ENCODE results near the gene L3MBTL4.
"Not testable (repeated sequence)": the region's sequence is repeated elsewhere in the genome, so short reads cannot be mapped to it uniquely, and the experiment has no call there.

L3MBTL4 gene

DNA sequence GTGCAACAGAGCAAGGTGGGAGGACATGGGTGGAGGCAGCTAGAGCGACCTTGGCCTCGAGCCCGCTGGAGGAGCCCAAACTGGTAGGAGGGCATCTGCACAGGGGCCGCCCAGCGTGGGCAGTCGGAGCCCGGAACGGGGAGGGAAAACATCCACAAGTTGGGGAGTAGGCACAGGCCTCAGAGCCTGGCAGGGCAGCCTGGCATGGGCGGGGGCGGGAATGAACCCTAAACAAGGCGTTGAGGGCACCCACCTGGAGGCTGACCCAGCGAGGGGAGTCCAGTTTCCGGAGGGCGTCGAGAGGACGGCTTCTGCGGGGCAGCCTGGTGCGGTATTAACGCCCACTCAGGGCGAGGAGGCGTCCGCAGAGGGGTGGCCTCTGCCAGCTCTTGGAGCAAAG is 129.9 kb downstream of the L3MBTL4 start:
- Histone ChIP-seq H3K9me3 (ENCODE audit: control insufficient read depth, insufficient read depth, low read length) (no peaks in the 10 kb centered on the region), H3K4me3 (ENCODE audit: low read depth, low read length) (no peak overlapping the region), H3K36me3 (ENCODE audit: control insufficient read depth, insufficient read depth, low read length) (no peaks in the 10 kb centered on the region), H3K27me3 (ENCODE audit: control insufficient read depth, insufficient read depth, low read length) (no peaks in the 10 kb centered on the region), H3K9ac (ENCODE audit: low read depth, low read length) (no peak overlapping the region), H3K4me1 (ENCODE audit: control insufficient read depth, insufficient read depth, low read length) (peaks cover 5% of the 10 kb centered on the region)

DNA sequence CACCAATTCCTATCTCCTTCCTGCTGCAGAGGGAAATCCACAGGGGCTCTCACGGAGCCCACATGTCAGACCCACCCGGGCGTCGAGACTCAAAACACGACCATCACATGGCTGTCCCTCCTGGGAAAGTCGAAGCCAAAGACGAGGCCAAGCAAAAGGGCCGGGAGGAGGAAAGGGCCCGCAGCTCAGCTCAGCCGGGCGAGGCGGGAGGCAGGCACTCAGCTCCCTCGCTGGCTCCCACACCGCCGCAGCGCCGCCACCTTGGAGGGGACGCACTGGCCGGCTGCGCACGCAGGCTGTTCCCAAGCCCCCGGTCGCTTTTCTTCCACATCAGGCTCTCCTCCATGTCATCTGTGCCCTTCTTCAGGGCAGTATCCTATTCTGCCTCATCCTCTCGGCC is 130.4 kb downstream of the L3MBTL4 start:
- no peaks in the 10 kb centered on the region for H3K36me3 ChIP-seq (ENCODE audit: control insufficient read depth, insufficient read depth, low read length)
- no peaks in the 10 kb centered on the region for H3K27me3 ChIP-seq (ENCODE audit: control insufficient read depth, insufficient read depth, low read length)
- H3K4me3 ChIP-seq (ENCODE audit: low read depth, low read length), result no peak overlapping the region
- H3K4me1 ChIP-seq (ENCODE audit: control insufficient read depth, insufficient read depth, low read length), result peaks cover 5% of the 10 kb centered on the region
- no peaks in the 10 kb centered on the region for H3K9me3 ChIP-seq (ENCODE audit: control insufficient read depth, insufficient read depth, low read length)
- no peak overlapping the region for H3K9ac ChIP-seq (ENCODE audit: low read depth, low read length)

DNA sequence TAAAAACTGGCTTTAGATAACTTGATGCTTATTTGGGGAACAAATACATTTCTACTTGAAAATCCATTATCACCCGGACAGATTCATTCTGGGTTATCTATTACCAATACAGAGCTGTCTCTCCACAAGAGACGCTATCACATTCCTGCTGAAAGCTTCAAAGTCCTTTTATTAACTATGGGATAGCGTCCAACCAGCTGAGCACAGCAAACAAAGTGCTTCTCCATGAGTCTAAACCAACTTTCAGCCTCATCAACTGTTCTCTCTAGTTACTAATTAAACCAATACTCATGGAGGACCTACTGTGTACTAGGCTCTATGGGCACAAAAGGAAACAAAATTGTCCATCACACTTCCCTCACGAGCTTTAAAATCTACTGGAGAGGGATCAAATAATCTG is 132.8 kb downstream of the L3MBTL4 start:
- no peaks in the 10 kb centered on the region for H3K36me3 ChIP-seq (ENCODE audit: control insufficient read depth, insufficient read depth, low read length)
- no peak overlapping the region for H3K9ac ChIP-seq (ENCODE audit: low read depth, low read length)
- H3K4me1 ChIP-seq (ENCODE audit: control insufficient read depth, insufficient read depth, low read length), result peaks cover 3% of the 10 kb centered on the region
- H3K9me3 ChIP-seq (ENCODE audit: control insufficient read depth, insufficient read depth, low read length), result no peaks in the 10 kb centered on the region
- H3K4me3 ChIP-seq (ENCODE audit: low read depth, low read length), result no peak overlapping the region
- H3K27me3 ChIP-seq (ENCODE audit: control insufficient read depth, insufficient read depth, low read length), result no peaks in the 10 kb centered on the region

DNA sequence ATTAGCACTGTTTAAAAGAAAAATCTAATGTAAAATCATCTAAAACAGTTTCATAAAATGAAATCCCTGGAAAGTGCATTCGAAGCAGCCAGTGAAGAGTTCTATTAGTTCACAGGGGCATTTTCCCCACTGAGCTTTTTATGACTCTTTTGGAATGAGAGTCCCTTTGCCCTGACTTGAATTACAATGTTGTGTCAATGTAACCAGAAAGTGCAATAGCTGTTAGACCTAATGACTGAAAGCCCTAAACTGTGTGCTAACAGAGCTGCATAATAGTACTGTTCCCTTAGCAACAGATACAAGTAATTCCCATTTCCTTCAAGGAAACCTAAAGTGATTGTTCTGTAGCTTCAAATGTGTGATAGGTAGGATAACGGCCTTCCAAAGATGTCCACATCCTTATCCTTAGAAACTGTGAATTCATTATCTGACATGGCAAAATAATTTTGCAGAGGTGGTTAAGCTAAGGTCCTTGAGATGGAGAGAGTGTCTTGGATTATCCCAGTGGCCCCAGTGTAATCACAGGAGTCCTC is 134.4 kb downstream of the L3MBTL4 start:
- no peaks in the 10 kb centered on the region for H3K4me1 ChIP-seq (ENCODE audit: control insufficient read depth, insufficient read depth, low read length)
- no peak overlapping the region for H3K4me3 ChIP-seq (ENCODE audit: low read depth, low read length)
- H3K27me3 ChIP-seq (ENCODE audit: control insufficient read depth, insufficient read depth, low read length), result no peaks in the 10 kb centered on the region
- H3K9me3 ChIP-seq (ENCODE audit: control insufficient read depth, insufficient read depth, low read length), result no peaks in the 10 kb centered on the region
- H3K36me3 ChIP-seq (ENCODE audit: control insufficient read depth, insufficient read depth, low read length), result no peaks in the 10 kb centered on the region
- H3K9ac ChIP-seq (ENCODE audit: low read depth, low read length), result no peak overlapping the region

DNA sequence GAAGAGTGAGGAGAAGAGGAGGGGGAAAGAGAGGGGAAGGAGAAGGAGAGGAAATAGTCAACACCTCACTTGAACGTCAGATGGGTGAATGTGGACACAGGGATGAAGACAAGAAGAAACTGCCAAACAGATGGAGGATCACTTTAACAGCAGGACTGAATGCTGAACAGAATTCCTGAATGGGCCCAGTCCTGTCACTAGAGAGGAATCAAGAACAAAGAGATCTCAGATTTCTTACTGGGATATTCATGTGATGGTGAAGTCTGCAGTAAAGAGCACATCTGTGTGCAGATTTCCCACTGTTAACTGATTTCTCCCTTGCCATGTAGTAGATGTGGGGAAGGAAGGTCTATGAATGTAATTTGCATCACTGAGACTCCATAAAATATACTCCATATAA is 135.4 kb downstream of the L3MBTL4 start:
- H3K27me3 ChIP-seq (ENCODE audit: control insufficient read depth, insufficient read depth, low read length), result no peaks in the 10 kb centered on the region
- no peak overlapping the region for H3K9ac ChIP-seq (ENCODE audit: low read depth, low read length)
- H3K36me3 ChIP-seq (ENCODE audit: control insufficient read depth, insufficient read depth, low read length), result no peaks in the 10 kb centered on the region
- H3K9me3 ChIP-seq (ENCODE audit: control insufficient read depth, insufficient read depth, low read length), result no peaks in the 10 kb centered on the region
- no peaks in the 10 kb centered on the region for H3K4me1 ChIP-seq (ENCODE audit: control insufficient read depth, insufficient read depth, low read length)
- H3K4me3 ChIP-seq (ENCODE audit: low read depth, low read length), result no peak overlapping the region

DNA sequence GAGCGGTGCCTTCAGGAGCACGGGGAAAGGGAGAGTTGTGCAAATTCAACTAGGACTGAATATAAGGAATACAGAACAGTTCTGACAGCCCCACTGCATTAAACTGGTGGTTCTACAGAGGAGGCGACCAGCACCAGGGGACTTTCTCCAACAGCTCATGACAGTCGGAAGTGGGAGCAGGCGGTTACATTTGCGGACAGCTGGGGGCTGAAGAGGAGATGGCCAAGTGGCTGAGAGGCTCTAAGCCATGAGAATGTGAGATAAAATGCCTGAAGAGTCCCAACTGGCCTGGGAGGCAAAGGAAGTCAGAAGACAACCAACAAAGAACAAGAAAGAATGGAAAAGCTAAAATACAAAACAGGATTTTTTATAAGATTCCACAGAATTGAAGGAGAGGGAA is 141.3 kb downstream of the L3MBTL4 start:
- Histone ChIP-seq H3K9me3 (ENCODE audit: control insufficient read depth, insufficient read depth, low read length) (no peaks in the 10 kb centered on the region), H3K9ac (ENCODE audit: low read depth, low read length) (no peak overlapping the region), H3K36me3 (ENCODE audit: control insufficient read depth, insufficient read depth, low read length) (no peaks in the 10 kb centered on the region), H3K4me3 (ENCODE audit: low read depth, low read length) (no peak overlapping the region), H3K4me1 (ENCODE audit: control insufficient read depth, insufficient read depth, low read length) (no peaks in the 10 kb centered on the region), H3K27me3 (ENCODE audit: control insufficient read depth, insufficient read depth, low read length) (peaks cover 7% of the 10 kb centered on the region)

DNA sequence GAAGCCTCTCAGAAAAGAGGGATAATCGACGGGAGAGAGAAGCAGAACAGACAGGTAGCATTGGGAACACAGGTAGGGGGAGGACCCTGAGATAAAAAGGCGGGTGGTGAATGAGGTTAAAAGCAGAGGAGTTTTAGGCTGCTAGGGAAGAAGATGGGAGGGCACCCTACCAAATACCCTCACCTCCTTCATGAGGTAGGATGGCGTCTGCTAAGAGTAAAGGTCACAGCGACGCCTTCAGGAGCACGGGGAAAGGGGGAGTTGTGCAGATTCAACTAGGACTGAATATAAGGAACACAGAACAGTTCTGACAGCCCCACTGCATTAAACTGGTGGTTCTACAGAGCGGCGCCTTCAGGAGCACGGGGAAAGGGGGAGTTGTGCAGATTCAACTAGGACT is 142.6 kb downstream of the L3MBTL4 start:
- H3K9me3 ChIP-seq (ENCODE audit: control insufficient read depth, insufficient read depth, low read length); H3K36me3 ChIP-seq (ENCODE audit: control insufficient read depth, insufficient read depth, low read length); H3K4me1 ChIP-seq (ENCODE audit: control insufficient read depth, insufficient read depth, low read length); H3K9ac ChIP-seq (ENCODE audit: low read depth, low read length); H3K27me3 ChIP-seq (ENCODE audit: control insufficient read depth, insufficient read depth, low read length): not testable (repeated sequence)
- H3K4me3 ChIP-seq (ENCODE audit: low read depth, low read length), result peak overlapping the region; percentile 41

DNA sequence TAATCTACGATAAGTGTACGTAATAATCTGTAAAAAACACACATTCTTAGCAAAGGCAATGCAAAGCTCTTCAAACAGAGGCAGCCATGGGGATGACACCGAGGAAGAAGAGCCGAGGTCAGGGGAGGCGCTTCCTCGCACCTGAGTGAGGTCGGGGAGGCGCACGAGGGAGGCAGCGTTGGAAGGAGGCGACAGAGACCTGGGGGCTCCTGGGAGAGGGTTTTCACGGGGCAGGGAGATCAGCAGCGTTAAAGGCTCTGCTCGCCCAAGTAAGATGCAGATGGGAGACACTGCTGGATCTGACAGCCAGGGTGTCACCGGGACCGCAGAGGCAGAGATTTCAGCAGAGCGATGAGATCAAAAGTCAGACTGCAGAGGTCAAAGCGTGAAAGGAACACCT is 143.1 kb downstream of the L3MBTL4 start:
- Histone ChIP-seq H3K9ac (ENCODE audit: low read depth, low read length) (no peak overlapping the region), H3K27me3 (ENCODE audit: control insufficient read depth, insufficient read depth, low read length) (peaks cover 7% of the 10 kb centered on the region), H3K9me3 (ENCODE audit: control insufficient read depth, insufficient read depth, low read length) (no peaks in the 10 kb centered on the region), H3K4me1 (ENCODE audit: control insufficient read depth, insufficient read depth, low read length) (no peaks in the 10 kb centered on the region), H3K4me3 (ENCODE audit: low read depth, low read length) (peak overlapping the region; percentile 41), H3K36me3 (ENCODE audit: control insufficient read depth, insufficient read depth, low read length) (no peaks in the 10 kb centered on the region)

DNA sequence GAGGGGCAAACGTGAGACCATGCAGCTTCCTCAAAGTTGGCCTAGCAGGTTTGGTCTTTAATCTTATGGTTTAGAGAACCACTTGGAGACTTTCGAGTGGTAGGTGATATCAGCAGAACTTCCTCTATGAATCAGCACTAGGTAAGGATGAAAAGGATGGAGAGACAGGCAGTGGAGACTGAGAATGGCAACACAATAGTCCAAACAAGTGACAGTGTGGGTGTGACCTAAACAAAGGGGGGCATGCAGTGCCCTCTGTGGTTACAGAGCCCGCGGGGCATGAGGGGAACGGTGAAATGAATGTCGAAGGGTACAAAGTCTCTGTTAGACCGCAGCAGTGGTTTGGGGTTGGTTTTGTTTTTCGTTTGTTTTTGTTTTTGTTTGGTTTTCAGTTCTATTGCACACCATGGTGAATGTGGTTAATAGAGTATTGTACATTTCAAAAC is 143.9 kb downstream of the L3MBTL4 start:
- H3K36me3 ChIP-seq (ENCODE audit: control insufficient read depth, insufficient read depth, low read length), result no peaks in the 10 kb centered on the region
- H3K9me3 ChIP-seq (ENCODE audit: control insufficient read depth, insufficient read depth, low read length), result no peaks in the 10 kb centered on the region
- H3K4me3 ChIP-seq (ENCODE audit: low read depth, low read length), result no peak overlapping the region
- H3K4me1 ChIP-seq (ENCODE audit: control insufficient read depth, insufficient read depth, low read length), result no peaks in the 10 kb centered on the region
- H3K9ac ChIP-seq (ENCODE audit: low read depth, low read length), result no peak overlapping the region
- H3K27me3 ChIP-seq (ENCODE audit: control insufficient read depth, insufficient read depth, low read length), result peaks cover 7% of the 10 kb centered on the region

DNA sequence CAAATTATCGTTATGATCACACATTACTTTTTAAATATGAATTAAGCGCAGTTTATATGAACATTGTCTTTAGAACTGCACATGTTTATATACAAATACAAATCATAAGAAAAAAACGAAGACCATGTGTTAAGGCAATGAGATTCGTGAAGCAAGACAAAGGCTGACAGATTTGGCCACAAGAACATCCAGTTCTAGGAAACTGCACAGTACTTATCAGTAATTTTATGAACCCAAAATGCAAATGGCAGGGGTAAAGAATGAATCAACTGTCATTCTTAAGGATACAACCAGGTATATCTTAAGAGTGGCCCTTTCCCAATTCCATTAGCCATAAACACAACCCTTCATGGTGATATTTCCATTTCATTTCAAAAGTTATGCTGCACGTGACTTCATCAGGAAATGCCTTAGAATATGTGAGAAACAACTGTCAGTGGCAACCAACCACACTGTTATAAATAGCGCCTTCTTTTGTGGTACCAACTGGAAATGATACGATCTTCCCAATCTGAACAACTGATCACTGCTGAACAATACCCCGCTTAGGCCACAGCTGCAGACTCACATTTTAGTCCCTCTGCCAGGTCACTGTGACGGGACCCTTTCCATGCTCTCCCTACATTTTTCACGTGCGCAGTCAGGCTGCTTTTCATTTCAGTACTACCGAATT is 144.9 kb downstream of the L3MBTL4 start:
- H3K36me3 ChIP-seq (ENCODE audit: control insufficient read depth, insufficient read depth, low read length), result no peaks in the 10 kb centered on the region
- peaks cover 7% of the 10 kb centered on the region for H3K27me3 ChIP-seq (ENCODE audit: control insufficient read depth, insufficient read depth, low read length)
- H3K9me3 ChIP-seq (ENCODE audit: control insufficient read depth, insufficient read depth, low read length), result no peaks in the 10 kb centered on the region
- H3K9ac ChIP-seq (ENCODE audit: low read depth, low read length), result no peak overlapping the region
- H3K4me3 ChIP-seq (ENCODE audit: low read depth, low read length), result no peak overlapping the region
- H3K4me1 ChIP-seq (ENCODE audit: control insufficient read depth, insufficient read depth, low read length), result no peaks in the 10 kb centered on the region

DNA sequence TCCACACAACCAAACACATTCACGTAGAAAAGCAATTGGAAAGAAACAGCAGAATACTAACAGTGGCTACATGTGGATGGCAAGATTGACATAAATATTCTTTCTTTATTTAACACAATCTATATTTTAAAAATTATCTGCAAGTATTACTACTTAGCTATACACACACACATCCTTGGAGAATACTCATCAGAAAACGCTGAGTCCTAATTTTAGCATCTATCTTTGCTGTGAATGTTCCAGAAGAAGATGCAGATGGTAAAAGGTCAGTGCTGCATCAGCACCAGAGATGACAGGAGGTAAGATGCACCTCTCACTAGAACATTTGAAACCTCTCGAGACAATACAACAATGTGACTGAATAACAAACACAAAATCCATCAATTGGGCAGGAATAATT is 148.5 kb downstream of the L3MBTL4 start:
- no peaks in the 10 kb centered on the region for H3K36me3 ChIP-seq (ENCODE audit: control insufficient read depth, insufficient read depth, low read length)
- no peaks in the 10 kb centered on the region for H3K9me3 ChIP-seq (ENCODE audit: control insufficient read depth, insufficient read depth, low read length)
- H3K9ac ChIP-seq (ENCODE audit: low read depth, low read length), result no peak overlapping the region
- H3K4me3 ChIP-seq (ENCODE audit: low read depth, low read length), result no peak overlapping the region
- peaks cover under 1% of the 10 kb centered on the region for H3K27me3 ChIP-seq (ENCODE audit: control insufficient read depth, insufficient read depth, low read length)
- H3K4me1 ChIP-seq (ENCODE audit: control insufficient read depth, insufficient read depth, low read length), result no peaks in the 10 kb centered on the region

DNA sequence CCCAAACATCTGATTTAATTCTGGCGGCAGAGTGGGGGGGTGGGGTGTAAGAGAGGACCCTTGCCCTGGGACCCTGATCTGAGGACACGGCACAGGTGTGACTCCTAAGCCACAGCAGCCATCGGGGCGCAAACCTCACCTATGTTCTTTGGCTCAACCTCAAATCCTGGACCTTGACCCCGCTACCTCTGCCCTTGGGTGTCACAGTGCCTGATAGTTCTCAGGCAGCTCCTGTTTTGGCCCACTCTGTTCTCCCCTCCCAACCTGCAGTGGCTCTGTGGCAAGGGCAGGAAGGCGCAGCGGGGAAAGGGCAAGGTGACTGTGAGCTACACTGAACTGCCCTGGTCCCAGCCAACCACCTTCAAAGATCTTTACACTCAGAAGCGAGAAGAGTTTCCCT is 152.8 kb downstream of the L3MBTL4 start:
- no peaks in the 10 kb centered on the region for H3K9me3 ChIP-seq (ENCODE audit: control insufficient read depth, insufficient read depth, low read length)
- H3K4me3 ChIP-seq (ENCODE audit: low read depth, low read length), result no peak overlapping the region
- no peak overlapping the region for H3K9ac ChIP-seq (ENCODE audit: low read depth, low read length)
- no peaks in the 10 kb centered on the region for H3K4me1 ChIP-seq (ENCODE audit: control insufficient read depth, insufficient read depth, low read length)
- no peaks in the 10 kb centered on the region for H3K36me3 ChIP-seq (ENCODE audit: control insufficient read depth, insufficient read depth, low read length)
- no peaks in the 10 kb centered on the region for H3K27me3 ChIP-seq (ENCODE audit: control insufficient read depth, insufficient read depth, low read length)
